NCI-H510A (cell line): ENCODE measurements around the gene PROCA1.

Experiments used
- DNase-seq: peaks from one replicate; lab custom pipeline; 2025; lab: John Stamatoyannopoulos, UW

PROCA1 gene

DNA sequence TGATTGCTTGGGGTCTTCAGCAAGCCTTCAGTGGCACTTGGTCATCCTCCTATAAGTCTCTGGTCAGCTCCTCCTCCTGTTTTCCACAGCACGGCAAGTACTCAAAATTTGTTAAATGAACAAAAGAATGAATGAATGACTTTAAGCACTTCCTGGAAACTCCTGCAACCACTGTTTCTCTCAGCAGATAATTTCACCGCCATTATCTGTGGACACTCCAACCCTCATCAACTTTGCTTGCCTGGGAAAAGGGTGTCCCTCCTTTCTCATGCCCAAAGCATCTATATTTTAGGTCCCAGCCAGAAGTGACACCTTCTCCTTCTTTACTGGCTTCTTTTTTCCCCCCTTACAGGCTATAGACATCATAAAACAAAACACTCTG, 4.4 kb downstream of the PROCA1 start:
- no peak for DNase-seq

DNA sequence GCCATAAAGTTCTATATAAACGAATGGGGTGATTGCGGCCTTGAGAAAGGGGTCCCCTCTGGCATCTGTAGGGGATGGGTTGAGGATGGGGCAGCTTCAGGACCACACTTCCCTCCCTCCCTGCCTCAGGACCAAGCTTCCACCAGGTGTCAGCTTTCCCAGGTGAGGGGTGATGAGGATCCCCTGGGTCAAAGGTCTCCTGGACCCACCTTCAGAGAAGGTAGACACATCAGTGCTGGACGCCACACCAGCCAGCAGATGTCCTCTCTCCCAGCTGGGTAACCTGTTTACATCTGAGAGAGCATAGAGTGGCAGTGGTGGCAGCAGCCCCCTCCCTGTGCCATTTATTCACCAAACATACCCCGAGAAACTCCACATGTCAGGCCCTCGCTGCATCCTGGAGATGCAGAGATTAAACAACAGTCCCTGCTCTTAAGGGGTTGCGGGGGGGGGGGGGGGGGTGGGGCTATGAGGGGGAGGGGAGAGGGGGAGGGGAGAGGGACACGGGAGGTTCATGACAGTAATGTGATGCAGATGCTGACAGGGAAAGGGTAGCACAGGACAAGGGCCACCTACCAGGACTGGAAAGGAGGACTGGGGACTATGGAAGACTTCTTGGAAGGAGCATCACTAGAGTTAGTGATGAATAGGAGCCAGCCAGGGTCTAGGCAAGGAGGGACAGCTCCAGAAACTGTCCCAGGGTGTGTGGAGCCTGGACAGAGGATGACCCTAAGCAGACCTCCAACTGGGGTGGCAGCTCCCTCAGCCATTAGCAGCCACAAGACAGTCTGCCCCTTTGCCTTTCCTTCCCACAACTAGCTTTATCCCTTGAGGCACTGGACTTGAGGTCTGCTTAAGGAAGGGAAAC, 5.0 kb downstream of the PROCA1 start:
- DNase-seq = no peak

DNA sequence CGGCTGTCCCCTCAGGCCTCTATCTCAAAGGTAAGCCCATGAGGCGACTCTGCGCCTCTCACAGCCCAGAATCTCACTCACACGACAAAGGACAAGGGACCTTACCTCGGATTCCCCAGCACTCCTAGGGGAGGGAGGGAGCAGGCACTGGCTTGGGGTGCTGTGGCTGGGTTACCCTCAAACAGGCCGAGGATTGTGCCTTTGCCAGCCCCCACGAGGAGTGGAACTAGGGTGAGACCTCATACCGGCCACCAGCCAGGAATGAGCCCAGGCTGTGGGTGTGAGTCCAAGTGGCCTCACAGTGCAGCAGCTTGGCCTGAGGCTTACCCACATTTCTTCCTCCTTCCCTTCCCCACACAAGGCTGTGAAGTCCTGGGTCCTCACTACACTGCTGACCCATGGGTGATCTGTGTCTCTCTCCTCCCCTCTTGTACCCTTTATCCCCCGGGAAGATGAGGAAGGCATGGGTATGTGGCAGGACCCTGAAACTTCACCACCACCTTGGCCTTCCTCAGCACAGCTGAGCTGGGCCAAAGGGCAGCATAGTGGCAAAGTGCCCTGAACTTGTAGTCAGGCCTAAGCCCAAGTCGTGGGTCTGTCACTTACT, 5.9 kb downstream of the PROCA1 start:
- DNase-seq = no peak

DNA sequence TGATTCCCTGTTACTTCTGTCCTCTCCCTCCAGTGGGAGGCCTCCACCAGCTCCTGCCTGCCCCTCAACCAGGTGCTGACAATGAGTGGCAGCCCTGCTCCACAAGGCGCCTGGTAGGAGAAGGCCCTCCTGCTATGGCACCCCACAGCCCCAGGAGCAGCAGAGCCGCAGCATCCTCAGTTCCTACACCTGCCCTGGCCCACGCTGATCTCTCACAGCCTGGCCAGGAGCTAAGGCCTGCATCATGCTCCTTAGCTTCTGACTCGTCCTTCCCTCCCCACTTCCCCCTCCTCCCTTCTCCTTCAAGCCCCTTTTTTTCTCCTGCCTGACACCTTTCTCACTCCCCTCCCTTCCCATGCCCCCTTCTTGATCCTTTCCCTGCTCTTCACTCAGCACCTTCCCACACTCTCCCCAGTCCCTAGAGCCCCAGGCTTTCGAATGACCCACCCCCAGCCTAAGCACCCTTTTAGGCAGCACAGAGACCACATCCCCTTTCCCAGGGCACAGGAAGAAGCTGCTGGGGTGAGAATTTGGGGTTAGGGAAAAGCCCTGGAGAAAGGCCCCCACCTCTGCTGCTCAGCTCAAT, 6.5 kb downstream of the PROCA1 start:
- DNase-seq = no peak

DNA sequence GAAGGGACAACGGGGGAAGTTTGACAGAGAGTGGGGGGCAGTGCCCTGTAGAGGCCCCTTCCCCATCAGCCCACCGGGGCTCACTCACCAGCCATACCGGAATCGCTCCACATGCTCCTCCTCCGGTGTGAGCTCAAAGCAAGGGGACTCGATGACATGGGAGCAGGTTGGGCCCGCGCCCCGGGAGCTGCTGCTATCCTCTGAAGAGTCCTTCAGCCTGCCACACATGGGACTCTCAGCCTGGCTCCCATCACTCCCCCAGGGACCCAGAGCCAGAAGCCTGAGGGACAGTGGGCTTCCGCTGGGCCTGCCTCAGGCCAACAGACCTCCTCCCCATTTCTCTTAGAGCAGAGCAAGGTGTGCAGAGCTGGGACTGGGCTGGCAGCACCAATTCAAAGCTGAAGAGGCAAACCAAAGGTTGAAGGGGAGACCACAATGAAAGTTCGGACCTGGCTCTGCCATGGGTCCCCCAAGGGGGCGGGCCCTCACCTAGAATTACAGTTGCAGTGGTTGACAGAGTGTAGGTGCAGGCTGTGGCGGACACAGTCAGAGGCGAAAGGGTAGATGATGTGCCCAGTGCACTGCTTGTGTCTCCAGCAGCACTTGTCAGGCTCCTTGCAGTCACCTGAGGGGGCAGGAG, 7.3 kb downstream of the PROCA1 start:
- no peak for DNase-seq

DNA sequence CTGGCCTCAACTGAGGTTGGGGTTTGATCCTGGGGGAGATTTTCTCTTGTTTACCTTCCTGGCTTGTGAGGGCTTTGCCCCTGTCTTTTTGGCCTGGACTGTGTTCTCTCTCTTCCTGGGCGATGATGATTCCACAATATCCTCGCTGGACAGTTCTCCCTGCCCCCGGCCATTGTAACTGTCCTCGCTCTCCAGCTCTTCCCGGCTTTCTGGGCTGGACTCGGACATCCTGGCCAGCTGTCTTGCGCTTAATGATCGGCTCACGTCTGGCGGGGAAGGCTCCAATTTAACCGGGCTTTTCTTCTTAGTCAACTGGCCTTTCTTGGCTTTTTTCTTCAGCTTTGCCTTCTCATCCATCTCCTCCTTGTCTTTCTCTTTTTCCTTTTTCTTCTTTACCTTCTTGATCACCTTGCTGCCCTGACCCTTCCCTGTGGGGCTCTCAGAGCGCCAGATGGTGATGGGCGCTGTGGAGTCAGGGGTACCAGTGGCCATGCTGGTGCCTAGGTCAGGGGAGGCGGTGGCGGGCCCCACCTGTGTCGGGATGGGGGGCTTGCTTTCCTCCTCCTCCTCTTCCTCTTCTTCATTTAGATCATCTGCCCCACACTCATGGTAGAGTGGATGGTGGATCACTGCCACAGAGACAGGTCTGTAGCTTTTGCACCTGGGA, 8.0 kb downstream of the PROCA1 start:
- no peak for DNase-seq

DNA sequence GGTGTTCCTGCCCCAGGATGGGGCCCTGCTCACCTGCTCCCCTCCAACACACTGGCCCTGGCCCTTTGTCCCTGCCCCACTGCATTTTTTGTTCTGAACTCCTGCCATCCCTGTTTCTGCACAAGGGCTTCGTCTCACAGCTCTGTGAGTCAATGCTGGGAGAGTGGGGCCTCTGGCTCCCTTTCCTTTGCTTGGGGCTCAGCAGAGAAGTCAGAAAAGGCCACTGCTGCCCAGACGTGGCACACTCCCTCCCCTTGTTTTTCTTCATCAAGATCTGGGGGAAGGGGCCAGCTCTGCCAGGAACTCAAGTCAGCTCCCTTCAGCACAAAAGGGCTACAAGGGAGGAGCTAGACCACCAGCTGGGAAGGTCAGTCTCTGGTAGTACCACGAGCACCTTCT, 8.9 kb downstream of the PROCA1 start:
- DNase-seq = no peak

DNA sequence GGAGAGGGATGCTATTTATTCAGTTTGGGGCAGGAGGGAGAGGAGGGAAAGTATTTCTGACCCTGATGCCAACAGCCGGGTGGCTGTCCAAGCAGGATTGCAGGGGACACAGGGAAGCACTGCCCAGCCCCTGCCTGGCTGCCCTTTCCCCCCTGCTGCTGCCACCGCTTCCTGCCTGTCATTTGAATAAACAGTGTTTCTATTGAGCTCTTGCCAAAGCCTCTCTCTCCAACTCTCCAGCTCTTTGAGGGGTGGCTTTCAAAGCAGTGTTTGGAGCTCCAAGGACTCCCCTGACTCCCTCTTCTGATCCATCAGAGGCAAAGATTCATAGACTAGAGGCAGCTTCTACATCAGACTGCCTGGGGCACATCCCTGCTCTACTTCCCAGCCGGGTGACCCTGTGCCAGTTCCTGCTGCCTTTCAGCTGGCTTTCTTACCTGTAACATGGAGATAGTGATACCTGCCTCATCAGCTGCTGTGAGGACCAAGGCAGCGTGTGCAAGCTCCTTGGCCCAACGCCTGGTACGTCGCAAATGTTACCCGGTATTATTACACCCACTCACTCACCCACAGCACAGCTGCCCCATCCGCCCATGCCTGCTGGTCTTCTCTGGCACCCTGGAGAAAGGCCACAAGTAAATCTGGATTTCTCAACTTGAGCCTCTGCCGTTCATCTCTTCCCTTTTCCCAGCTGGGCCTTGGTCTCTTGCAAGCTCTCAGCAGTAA, 9.5 kb downstream of the PROCA1 start:
- DNase-seq = no peak

DNA sequence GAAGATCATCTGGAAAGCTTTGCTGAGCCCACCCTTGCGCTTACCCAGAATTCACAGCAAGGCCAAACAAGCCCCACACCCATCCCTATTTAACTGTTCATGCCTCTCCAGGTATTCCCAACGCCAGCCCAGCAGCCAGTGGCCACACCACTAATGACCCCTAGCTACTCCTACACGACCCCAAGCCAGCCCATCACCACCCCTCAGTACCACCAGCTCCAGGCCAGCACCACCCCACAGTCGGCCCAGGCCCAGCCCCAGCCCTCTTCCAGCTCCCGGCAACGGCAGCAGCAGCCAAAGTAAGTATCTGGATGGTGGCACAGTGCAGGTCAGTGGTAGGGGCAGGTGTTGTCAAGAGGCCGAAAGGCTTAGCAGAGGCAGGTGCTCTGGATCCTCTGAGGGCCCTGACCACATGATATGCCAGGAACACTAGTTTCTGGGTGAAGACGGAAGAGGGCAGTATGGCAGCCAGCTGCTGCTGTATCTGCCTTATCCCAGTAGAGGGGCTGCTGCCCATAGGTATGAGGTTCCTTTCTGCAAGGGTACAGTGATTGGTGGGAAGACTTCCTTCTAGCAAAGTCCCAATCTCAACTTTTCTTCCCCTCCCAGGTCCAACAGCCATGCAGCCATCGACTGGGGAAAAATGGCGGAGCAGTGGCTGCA, 10.7 kb downstream of the PROCA1 start:
- DNase-seq = peak; percentile 76

DNA sequence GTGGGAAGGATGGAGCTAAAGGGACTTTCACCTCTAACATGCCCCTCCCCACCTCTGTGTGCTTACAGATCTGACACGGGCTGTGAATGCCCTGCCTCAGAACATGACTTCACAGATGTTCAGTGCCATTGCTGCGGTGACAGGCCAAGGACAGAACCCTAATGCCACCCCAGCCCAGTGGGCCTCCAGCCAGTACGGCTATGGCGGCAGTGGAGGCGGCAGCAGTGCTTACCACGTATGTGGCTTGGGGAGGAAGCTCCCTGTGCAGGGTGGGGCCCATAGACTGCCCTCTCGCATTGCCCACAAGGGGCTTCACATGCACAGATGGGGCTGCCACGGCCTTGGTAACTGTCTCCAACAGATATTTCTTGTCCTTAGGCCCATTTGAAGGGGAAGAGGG, 11.4 kb downstream of the PROCA1 start:
- no peak for DNase-seq

DNA sequence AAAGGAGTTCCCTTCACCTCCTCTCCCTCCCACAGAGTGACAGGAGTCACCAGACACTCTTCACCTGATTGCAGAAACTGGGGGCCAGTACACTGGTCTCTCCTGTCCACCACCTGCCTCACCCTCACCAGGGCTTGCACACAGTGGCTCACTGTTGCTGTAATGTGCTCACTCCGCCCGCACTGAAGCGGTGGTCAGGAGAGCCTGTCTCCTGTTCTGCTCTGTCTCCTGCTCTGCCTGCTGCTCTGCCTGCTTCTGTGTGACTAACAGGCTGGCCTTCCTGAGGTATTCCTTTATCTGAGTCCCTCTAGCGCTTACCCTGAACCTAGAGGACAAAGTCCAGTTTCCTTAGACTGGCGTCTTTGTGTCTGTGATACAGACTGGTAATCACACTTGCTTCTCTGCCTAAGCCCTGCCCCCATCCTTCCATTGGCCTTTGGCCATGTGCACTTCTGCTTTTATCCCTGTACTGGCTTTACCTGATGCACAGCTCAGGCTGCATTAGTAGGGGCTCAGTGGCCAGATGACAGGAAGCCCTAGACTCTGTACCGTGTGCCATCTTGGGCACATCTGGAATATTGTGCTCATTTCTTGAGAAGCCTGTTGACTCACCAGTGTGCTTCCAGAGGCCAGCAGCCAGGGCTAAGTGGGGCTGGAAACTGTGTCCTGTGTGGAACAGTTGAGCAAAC, 13.3 kb downstream of the PROCA1 start:
- no peak for DNase-seq

DNA sequence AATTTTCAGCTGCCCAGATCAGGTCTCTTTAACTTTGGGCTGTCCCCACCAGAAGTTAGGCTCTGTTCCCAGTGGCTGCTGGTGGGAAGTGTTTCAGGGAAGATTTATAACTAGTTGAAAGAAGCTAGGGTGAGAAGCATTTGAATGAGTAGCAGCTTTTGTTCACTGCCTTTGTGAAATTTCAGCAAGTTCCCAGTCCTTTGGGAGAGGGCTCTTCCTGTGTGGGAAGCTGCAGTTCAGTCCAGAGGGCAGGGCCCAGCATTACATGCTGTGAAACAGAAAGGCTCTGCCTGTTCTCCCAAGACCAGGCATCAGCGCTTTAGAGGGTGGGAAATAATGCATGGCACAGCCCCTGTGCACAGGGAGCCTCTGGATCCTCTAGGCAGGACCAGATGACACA, 17.8 kb downstream of the PROCA1 start:
- no peak for DNase-seq

DNA sequence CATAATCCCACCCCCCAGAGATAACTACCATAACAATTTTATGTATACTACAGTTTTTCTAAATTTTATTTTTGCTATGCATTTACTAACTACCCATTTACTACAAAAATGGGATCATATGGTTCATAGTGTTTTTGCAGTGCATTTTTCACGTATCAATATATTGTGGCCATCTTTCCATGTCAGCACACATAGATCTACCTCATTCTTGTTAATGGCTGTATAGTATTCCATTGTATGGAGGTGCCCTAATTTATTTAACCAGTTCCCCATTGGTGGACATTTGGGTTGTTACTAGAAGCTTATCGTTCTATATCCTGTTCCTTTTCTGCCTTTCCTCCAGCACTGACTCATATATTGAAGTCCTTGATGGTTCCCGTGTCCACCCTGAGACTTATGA, 22.7 kb downstream of the PROCA1 start:
- no peak for DNase-seq

DNA sequence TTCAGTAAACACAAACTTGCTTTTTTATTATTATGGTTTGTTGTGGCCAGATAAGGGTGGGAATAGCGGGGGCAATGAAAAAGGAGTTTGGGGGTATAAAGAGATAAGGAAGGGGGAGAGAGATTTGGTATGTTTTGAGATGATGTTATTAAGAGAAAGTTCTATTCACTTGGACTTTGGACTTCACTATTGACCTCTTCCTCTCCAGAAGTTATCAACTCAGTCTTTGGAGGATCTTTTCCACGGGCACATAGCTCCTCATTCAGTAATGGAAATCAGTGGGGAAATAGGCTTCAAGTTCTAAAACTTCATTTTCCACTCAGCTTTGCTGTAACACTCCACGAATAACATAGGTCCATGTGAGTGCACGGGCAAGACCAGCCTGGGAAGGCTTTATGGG, 23.2 kb downstream of the PROCA1 start:
- DNase-seq = no peak

DNA sequence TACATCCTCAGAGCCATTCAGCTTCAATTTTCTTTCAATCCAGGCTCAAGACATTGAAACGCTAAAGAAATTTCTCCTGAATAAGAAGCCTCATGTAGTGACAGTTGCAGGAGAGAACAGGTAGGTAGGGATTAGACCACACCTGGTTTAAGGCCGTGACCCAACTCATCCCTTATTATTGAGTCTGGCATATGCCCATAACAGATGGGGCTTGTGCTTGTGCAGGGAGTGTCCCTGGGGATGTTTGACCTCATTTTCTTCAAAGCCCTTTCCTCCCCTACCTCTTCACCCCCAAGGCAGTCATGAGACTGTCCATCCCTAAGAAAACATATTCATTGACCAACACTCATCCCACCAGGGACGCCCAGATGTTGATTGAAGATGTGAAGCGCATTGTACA, 25.4 kb downstream of the PROCA1 start:
- no peak for DNase-seq

DNA sequence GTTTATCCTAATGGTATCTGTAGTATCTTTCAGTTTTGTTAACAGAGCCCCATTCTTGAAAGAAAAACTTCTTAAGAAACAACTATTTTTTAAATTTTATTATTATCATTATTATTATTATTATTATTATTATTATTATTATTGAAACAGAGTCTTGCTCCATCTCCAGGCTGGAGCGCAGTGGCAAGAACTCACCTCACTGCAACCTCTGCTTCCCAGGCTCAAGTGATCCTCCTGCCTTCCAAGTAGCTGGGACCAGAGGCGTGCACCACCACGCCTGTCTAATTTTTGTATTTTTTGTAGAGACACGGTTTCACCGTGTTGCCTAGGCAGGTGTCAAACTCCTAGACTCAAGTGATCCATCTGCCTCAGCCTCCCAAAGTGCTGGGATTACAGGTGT, 26.3 kb downstream of the PROCA1 start:
- DNase-seq = no peak

DNA sequence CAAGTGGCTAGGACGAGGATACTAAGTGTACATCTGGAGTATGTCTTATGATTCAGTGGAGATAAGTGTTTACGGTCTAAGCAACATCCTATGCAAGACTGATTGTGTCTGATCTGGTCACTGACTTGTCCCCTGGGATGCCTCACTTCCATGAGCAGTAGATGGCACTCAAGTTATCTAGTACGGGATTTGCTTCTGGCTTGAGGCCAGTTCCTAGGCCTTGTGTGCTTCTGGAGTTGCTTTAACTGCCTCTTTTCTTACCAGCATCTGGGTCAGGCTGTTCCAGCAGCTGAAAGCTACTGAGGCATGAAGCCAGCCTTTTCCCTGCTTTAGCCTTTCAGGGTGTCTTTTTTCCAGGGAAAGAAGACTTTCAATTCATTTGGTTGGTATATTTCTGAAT, 26.7 kb downstream of the PROCA1 start:
- no peak for DNase-seq

DNA sequence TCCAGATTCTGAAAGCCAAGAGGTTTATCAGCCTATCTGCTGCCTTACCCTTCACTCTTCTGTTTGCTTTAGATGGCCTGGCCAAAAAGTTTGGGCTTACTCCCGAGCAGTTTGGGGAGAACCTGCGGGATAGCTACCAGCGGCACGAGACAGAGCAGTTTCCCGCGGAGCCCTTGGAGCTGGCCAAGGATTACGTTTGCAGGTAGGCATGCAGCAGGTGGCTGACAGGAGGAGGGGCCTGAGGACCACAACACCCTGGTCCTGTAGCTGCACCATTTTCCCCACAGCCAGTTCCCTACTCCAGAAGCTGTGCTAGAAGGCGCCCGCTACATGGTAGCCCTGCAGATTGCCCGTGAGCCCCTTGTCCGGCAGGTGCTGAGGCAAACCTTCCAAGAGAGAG, 29.0 kb downstream of the PROCA1 start:
- DNase-seq = no peak

DNA sequence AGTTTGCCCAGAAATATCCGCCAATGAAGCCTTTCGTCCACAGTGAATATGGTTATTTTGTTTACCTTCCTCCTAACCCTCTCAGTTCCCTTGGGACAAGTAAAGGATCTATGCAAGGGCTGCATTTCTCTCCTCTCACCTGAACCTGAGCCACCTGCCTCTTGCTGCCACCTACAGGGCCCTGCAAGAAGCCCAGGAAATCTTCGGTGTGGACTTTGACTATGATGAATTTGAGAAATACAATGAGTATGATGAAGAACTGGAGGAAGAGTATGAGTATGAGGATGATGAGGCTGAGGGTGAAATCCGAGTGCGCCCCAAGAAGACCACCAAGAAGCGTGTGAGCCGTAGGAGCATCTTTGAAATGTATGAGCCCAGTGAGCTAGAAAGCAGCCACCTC, 35.7 kb downstream of the PROCA1 start:
- no peak for DNase-seq

DNA sequence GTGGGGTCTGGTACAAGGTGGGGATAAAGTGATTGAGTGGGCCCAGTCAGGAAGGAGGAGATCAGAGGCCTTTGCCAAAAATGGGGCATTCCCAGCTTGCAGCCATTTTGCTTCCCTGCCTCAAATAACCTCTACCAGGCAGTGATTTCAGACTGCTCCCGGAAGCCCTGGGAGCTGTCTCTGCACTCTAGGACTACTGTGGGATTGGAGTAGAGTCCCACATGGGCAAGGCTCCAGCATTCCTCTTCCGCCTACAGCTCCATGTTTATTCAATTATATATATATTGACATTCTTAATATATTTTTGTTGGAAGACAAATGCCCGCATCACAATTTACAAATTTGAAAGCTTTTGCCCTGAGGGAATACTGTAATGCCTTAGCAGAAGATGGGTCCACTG, 36.2 kb downstream of the PROCA1 start:
- no peak for DNase-seq

DNA sequence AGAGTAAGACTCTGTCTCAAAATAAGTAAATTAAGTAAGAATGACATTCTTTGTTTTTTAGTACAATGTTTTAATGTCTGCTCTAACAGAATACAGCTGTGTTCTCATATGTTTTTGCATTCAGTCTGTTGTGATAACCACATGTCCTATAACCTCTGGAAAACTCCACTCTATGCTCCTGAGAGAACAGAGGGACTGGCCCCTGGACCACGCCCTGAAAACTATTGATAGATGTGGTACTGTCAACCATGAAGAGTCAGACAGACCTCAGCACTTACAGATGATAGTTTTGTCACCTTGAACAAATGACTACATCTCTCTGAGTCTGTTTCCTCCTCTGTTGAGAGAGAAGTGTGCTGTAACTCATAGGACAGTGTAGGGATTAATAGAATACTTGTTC, 41.8 kb downstream of the PROCA1 start:
- DNase-seq = no peak
